Peyer's patch (tissue), 4 donors: ENCODE measurements around the gene TEX47. TPM values are rescaled to one million over a fixed set of nuclear protein-coding genes. Genes with fewer than 3 reads are reported as not detected.

Source experiments
- DNase-seq, 3 donors: peaks; one replicate each; pipeline ENCODE4 v3.0.0-alpha.2; 2017 to 2019
- H3K27ac ChIP-seq, 4 donors: fragments of 200-600 bp; sonication (generic); one replicate each; pipeline ENCODE4 v1.5.1; 2016 to 2019
- H3K27me3 ChIP-seq, 2 donors: fragments of 200-600 bp; sonication (generic); one replicate each; pipeline ENCODE4 v1.5.1; 2019
- H3K36me3 ChIP-seq, 3 donors: fragments of 200-600 bp; sonication (generic); one replicate each; pipeline ENCODE4 v1.5.1; 2016 to 2019
- H3K4me1 ChIP-seq, 4 donors: fragments of 200-600 bp; sonication (generic); one replicate each; pipeline ENCODE4 v1.5.1; 2016 to 2019
- H3K4me3 ChIP-seq, 4 donors: fragments of 200-600 bp; sonication (generic); 1 replicate in 3 of 4; 2 replicates in 1 of 4; pipeline ENCODE4 v1.5.1; 2016 to 2019; ENCODE audit warnings: mild to moderate bottlenecking in 1 of 4
- H3K9me3 ChIP-seq, 4 donors: fragments of 200-600 bp; sonication (generic); one replicate each; pipeline ENCODE4 v1.5.1; 2016 to 2019; ENCODE audit warnings: mild to moderate bottlenecking in 1 of 4
- CTCF ChIP-seq, 6 experiments: fragments of 450-650 bp in 4 of 6; fragments of 200-600 bp in 2 of 6; sonication (generic) in 1 of 6; IDR thresholded peaks; one replicate each; pipeline ENCODE4 v1.5.1; 2017 to 2019; ENCODE audit warnings: antibody characterized with exemption in 6 of 6, mild to moderate bottlenecking in 3 of 6, moderate library complexity in 1 of 6
- POLR2A ChIP-seq, 2 donors: fragments of 450-650 bp; IDR thresholded peaks; one replicate each; pipeline ENCODE4 v1.5.1; 2017; ENCODE audit warnings: antibody characterized with exemption in 2 of 2, mild to moderate bottlenecking in 2 of 2, moderate library complexity in 2 of 2
- total RNA-seq, 4 donors: library from RNA; depleted of rRNA; stranded (reverse); fragments of >200 nt; gene quantifications; one replicate each; pipeline ENCODE4 v1.1.0, GENCODE V29; 2016

Gene TEX47
- total RNA-seq, 4 donors from 2014 or later = not detected

GRCh38 chr7:88787777-88788176 is 7.8 kb downstream of the TEX47 start:
- Histone ChIP-seq H3K4me3 (no peak overlapping the region), H3K9me3 (no peaks in the 10 kb centered on the region), H3K4me1 (no peaks in the 10 kb centered on the region), H3K27ac (no peak overlapping the region), H3K27me3 (no peaks in the 10 kb centered on the region), H3K36me3 (no peaks in the 10 kb centered on the region)
- no peak for DNase-seq
- TF ChIP-seq CTCF (IDR thresholded peaks at IDR 0.05) (no peak), POLR2A (IDR thresholded peaks at IDR 0.05) (no peak)

GRCh38 chr7:88775838-88776237 is 19.7 kb downstream of the TEX47 start:
- Histone ChIP-seq H3K4me3 (no peak overlapping the region), H3K27ac (no peak overlapping the region), H3K9me3 (no peaks in the 10 kb centered on the region), H3K36me3 (no peaks in the 10 kb centered on the region), H3K4me1 (no peaks in the 10 kb centered on the region), H3K27me3 (no peaks in the 10 kb centered on the region)
- TF ChIP-seq CTCF (IDR thresholded peaks at IDR 0.05) (no peak), POLR2A (IDR thresholded peaks at IDR 0.05) (no peak)
- DNase-seq = no peak

- Histone ChIP-seq H3K9me3 (no peaks in the 10 kb centered on the region), H3K4me3 (no peak overlapping the region), H3K27ac (no peak overlapping the region), H3K4me1 (no peaks in the 10 kb centered on the region), H3K27me3 (no peaks in the 10 kb centered on the region), H3K36me3 (no peaks in the 10 kb centered on the region)
- no peak for TF ChIP-seq CTCF (IDR thresholded peaks at IDR 0.05)
- TF ChIP-seq POLR2A (IDR thresholded peaks at IDR 0.05) = no peak
- no peak for DNase-seq
Measured at GRCh38 chr7:88772776-88773175, 22.8 kb downstream of the TEX47 start.

GRCh38 chr7:88771417-88771816 is 24.1 kb downstream of the TEX47 start:
- Histone ChIP-seq H3K4me3 (no peak overlapping the region), H3K4me1 (no peaks in the 10 kb centered on the region), H3K36me3 (no peaks in the 10 kb centered on the region), H3K27ac (no peak overlapping the region), H3K9me3 (no peaks in the 10 kb centered on the region), H3K27me3 (no peaks in the 10 kb centered on the region)
- no peak for TF ChIP-seq CTCF (IDR thresholded peaks at IDR 0.05)
- TF ChIP-seq POLR2A (IDR thresholded peaks at IDR 0.05) = no peak
- DNase-seq = no peak

GRCh38 chr7:88761779-88762178 is 33.8 kb downstream of the TEX47 start:
- DNase-seq = no peak
- Histone ChIP-seq H3K4me1 (peaks cover 0 to 7% (median 0%) of the 10 kb centered on the region in 4 donors), H3K9me3 (no peaks in the 10 kb centered on the region), H3K36me3 (no peaks in the 10 kb centered on the region), H3K4me3 (no peak overlapping the region), H3K27me3 (peaks cover 0 to 10% of the 10 kb centered on the region in 2 donors), H3K27ac (no peak overlapping the region)
- TF ChIP-seq CTCF (IDR thresholded peaks at IDR 0.05) (no peak), POLR2A (IDR thresholded peaks at IDR 0.05) (no peak)

- Histone ChIP-seq H3K4me1 (peaks cover 0 to 7% (median 0%) of the 10 kb centered on the region in 4 donors), H3K27ac (no peak overlapping the region), H3K36me3 (no peaks in the 10 kb centered on the region), H3K27me3 (peaks cover 0 to 10% of the 10 kb centered on the region in 2 donors), H3K4me3 (no peak overlapping the region), H3K9me3 (no peaks in the 10 kb centered on the region)
- no peak for TF ChIP-seq POLR2A (IDR thresholded peaks at IDR 0.05)
- no peak for TF ChIP-seq CTCF (IDR thresholded peaks at IDR 0.05)
- DNase-seq = no peak
Measured at GRCh38 chr7:88760136-88760515, 35.4 kb downstream of the TEX47 start.
